Retinal pigment epithelial cell (primary cell): ENCODE results near the gene SHF.

ENCODE experiments used
- DNase-seq: peaks from one replicate; pipeline ENCODE4 v3.0.0-alpha.2; 2010; ENCODE audit warnings: low read depth
- H3K4me3 ChIP-seq: 2 replicates; pipeline ENCODE4 v1.5.1; 2011; ENCODE audit warnings: mild to moderate bottlenecking, low read length, control low read depth, moderate library complexity
- CTCF ChIP-seq: conservative IDR thresholded peaks from 2 replicates; pipeline ENCODE4 v1.5.1; 2011; ENCODE audit warnings: low read depth, low read length, control low read depth, inconsistent platforms

Gene SHF

DNA sequence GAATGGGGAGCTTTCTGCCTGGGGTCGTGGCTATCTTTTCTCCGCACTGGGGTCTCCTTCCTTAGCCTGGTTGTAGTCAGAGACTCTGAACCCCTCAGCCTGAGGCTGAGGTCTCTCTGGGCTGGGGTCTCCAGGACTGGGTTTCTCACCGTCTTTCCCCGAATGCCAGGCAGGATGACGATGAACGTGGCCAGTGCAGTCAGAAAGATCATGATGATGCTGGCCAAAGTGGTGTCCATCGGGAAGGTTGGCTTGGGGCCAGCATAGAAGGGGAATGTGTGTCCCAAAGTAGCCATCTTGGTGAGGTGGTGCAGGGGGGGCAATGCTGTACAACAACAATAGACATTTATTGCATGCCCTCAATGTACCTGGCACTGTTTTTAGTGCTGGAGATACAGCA lies 65.0 kb downstream of the SHF start:
- no peak for DNase-seq
- TF ChIP-seq CTCF: no peak
- no peak overlapping the region for H3K4me3 ChIP-seq

- no peak for TF ChIP-seq CTCF
- DNase-seq: peak; percentile 42
- no peak overlapping the region for H3K4me3 ChIP-seq
Observed at GRCh38 chr15:45121706-45122417, 65.9 kb downstream of the SHF start.

- H3K4me3 ChIP-seq: no peak overlapping the region
- TF ChIP-seq CTCF: no peak
- no peak for DNase-seq
Observed at GRCh38 chr15:45121020-45121419, 66.7 kb downstream of the SHF start.

DNA sequence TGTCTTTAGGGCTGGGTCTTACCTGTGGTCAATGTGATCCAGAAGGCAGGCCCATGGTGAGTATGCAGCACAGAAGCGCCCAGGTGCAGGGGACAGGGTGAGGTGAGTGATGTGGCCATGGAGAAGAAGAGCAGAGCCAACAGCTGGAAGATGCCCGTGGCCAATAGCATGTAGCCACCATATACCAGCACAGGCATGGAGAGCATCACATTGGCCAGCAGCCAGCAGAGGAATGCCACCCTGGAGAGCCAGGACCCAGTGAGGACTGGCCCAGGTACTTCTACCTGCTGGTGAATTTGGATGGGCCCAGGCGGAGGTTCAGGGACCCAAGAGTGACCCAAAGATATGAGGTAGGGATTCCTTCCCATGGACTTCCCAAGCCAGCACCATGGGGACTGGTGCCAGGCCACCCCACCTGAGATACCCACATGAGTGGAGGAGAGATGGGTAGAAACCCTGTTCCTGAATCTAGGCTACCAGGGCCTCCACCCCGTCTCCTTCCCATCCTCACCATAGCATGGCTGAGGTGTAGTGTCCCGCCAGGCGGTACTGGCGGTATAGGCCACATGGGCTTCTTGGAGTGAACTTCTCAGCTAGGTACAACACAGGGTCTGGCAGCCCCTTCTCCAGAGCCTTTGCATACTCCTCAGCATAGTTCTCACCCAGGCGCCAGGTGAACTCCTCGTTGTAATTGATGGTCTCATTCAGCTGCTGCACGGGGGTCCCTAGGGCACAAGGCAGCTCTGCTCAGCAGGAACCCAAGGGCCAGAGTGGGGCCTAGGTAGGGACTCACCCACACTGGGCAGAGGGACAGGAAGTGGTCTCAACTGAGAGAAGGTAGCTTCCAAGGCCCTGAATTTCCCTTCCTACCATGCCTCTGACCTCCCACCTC lies 67.4 kb downstream of the SHF start:
- TF ChIP-seq CTCF: no peak
- DNase-seq: no peak
- no peak overlapping the region for H3K4me3 ChIP-seq

GRCh38 chr15:45118996-45119395 lies 68.8 kb downstream of the SHF start:
- no peak for TF ChIP-seq CTCF
- DNase-seq: no peak
- H3K4me3 ChIP-seq: no peak overlapping the region

- peak; percentile 58 for DNase-seq
- no peak overlapping the region for H3K4me3 ChIP-seq
- peak; percentile 100 for TF ChIP-seq CTCF
Observed at GRCh38 chr15:45118131-45118588, 69.6 kb downstream of the SHF start.
